NCI-H146 treated with DMSO at 0.1 percent for 48 hours (cell line): ENCODE results near the gene ATP2A1.
A peak's percentile ranks its signal among the peaks of the same experiment; 100 is the strongest.
"Not testable (repeated sequence)": the region's sequence is repeated elsewhere in the genome, so short reads cannot be mapped to it uniquely, and the experiment has no call there.

Experiments
- DNase-seq: peaks from one replicate; lab custom pipeline; 2025; ENCODE audit not compliant: unreplicated experiment; lab: John Stamatoyannopoulos, UW

The ATP2A1 gene

GRCh38 chr16:28858421-28858820, 19.9 kb upstream of the ATP2A1 start:
- DNase-seq, result no peak

- no peak for DNase-seq
Observed at GRCh38 chr16:28859326-28859725, 19.0 kb upstream of the ATP2A1 start.

- no peak for DNase-seq
Observed at GRCh38 chr16:28863929-28864793, 14.1 kb upstream of the ATP2A1 start.

GRCh38 chr16:28865001-28865688, 13.1 kb upstream of the ATP2A1 start:
- DNase-seq, result no peak

- DNase-seq, result no peak
Observed at GRCh38 chr16:28865722-28866453, 12.4 kb upstream of the ATP2A1 start.

- no peak for DNase-seq
Observed at GRCh38 chr16:28866454-28866804, 11.9 kb upstream of the ATP2A1 start.

- DNase-seq, result no peak
Observed at GRCh38 chr16:28867241-28867640, 11.0 kb upstream of the ATP2A1 start.

GRCh38 chr16:28867646-28868045, 10.6 kb upstream of the ATP2A1 start:
- DNase-seq, result not testable (repeated sequence)

- DNase-seq, result no peak
Observed at GRCh38 chr16:28869201-28869600, 9.1 kb upstream of the ATP2A1 start.

GRCh38 chr16:28872952-28873351, 5.3 kb upstream of the ATP2A1 start:
- no peak for DNase-seq

- DNase-seq, result no peak
Observed at GRCh38 chr16:28873543-28874201, 4.6 kb upstream of the ATP2A1 start.

GRCh38 chr16:28874406-28874805, 3.9 kb upstream of the ATP2A1 start:
- DNase-seq, result no peak

- no peak for DNase-seq
Observed at GRCh38 chr16:28875134-28876018, 2.9 kb upstream of the ATP2A1 start.

- no peak for DNase-seq
Observed at GRCh38 chr16:28876019-28876659, 2.1 kb upstream of the ATP2A1 start.

GRCh38 chr16:28876973-28877654, 1.2 kb upstream of the ATP2A1 start:
- no peak for DNase-seq

- DNase-seq, result no peak
Observed at GRCh38 chr16:28877655-28878000, 660 bp upstream of the ATP2A1 start.

GRCh38 chr16:28879261-28879840, 1.1 kb downstream of the ATP2A1 start:
- no peak for DNase-seq

- DNase-seq, result peak; percentile 91
Observed at GRCh38 chr16:28879841-28880588, 1.7 kb downstream of the ATP2A1 start.
